SW480 (cell line): ENCODE measurements around the gene SPDYE4.
A peak's percentile ranks its signal among the peaks of the same experiment; 100 is the strongest.

ENCODE experiments used
- DNase-seq: peaks from one replicate; pipeline ENCODE4 v3.0.0-alpha.2; 2016; ENCODE audit warnings: low spot score

The SPDYE4 gene

DNA sequence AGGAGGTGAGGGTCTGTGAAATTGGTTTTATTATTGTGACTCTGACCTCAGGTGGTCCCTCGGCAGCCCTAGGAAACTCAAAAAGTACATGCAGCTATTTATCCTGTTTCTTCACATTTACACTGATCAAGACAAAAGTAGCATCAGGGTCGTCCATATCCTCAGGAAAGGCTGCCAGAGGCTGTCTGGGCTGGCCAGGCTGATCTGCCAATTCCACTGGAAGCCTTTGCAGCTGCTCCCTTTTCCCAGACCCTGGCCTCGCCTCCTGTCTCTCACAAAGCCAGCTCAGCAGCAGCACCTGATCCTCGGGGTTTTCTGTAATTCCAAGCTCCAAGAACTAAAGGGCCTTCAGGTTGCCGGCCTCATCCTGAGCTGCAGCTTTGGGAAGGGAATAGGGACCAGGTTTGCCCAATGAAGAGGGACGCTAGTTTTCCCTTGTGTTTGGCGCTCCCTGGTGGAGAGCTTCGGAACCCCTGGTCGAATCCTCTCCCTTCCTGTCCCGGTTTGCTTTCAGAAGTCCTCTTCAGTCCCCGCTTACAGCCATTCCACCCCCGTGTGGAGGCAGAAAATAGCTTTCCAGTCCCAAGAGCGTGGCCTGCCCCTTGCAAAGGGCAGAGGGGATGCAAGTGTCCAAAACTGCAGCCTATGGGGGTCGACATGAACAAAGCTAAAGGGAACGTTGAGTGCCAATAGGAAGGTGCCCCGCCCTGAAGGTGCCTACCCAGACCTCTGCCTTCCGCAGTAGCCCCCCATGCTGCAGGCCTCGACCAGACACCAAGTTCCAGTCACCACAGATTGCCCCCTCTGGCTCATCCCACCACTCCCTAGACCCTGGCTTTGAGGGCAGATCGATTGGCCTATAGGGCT lies 27.4 kb upstream of the SPDYE4 start:
- peak; percentile 66 for DNase-seq

DNA sequence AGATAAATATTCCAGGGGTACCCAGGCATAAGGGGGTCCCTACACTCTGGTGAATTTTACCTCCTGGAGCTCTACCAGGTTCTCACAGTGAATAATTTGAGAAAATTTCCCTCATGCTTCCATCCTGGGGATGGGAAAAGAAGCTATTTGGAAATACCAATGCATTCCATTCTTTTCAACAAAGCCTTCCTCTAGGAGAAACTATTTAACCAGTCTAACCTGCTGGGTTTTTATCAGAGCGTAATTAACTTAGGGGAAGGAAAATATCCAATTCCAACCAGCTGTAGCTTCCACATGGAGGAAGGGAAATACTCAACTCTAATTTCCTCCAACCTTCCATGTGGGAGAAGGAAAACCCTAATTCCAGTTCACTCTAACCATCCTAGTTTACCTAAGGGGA lies 23.8 kb upstream of the SPDYE4 start:
- no peak for DNase-seq

DNA sequence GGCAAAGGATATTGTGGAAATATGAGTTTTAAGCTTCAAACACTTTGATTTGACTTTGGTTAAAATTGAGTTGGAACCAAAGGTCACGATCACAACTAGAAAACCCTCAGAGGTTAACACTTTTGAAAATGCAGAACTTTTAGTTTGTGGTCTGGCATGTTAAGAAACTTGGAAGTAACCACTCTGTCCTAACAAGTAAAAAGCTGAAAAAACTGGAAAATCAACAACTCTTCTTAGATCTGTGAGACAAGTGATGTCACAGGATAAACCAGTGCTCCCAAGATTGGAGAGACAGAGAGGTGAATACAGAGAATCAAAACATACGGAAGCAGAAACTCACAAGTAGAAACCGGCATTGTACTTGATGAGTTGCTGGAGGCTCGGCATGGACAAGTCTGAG lies 23.4 kb upstream of the SPDYE4 start:
- DNase-seq = no peak

DNA sequence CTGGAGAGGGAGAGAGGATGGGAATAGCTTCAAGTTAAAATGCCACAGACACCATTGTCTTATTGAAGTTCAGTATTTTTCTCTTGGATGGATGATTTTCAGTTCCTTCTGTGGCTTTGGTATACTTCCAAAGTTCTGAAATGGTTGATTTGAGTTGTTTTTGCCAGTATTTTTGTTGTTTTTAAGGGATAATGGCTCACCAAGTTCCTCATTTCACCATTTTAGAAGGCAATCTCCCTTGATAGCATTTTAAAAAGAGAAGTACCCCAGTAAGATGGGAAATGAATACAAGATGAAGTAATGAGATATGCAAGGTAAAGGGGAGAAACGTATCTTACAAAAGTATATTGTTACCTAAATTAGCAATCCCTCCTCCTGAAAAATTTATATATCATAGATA lies 18.5 kb upstream of the SPDYE4 start:
- DNase-seq = no peak

DNA sequence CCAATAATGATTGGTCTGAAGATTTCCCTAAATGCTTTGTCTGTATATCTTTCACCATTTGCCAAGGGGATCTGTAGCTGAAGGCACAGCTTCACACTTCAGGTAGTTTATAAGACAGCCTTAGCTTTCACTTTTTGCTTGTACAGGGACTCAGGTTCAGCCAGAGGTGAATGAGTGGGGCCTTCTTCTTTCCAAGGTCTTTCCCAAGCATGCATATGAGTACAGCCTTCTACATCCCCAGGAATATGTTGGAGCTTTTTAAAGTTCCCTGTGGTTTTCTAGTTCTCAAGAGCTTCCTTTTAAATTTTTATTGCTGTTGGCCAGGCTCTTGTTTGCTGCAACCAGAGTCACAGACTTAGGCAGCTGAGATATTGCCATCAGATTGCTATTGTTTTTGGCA lies 17.9 kb upstream of the SPDYE4 start:
- no peak for DNase-seq

DNA sequence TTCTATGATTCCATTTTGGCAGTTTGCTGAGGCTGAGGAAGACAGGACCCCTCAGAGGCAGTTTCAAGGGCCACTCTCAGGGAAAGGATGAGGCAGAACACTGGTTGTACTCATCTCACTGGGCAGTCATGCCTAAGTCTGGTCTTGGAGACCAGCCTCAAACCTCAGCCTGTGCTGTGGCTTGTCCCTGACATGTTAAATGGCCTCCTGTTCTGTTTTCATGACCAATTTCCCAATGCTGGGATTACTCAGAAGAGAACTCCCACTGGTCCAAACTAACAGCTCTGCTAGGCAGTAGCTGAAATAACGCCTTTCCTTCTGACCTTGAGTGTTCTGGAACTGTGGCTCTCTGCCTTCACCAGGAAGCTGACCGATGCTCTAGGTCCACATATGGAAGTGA lies 8.4 kb upstream of the SPDYE4 start:
- DNase-seq = no peak

DNA sequence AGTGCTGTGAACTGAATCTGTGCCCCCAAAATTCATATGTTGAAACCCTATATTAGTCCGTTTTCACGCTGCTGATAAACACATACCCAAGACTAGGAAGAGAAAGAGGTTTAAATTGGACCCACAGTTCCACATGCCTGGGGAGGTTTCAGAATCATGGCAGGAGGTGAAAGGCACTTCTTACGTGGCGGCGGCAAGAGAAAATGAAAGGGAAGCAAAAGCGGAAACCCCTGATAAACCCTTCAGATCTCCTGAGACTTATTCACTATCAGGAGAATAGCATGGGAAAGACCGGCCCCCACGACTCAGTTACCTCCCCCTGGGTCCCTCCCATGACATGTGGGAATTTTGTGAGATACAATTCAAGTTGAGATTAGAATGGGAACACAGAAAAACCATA lies 3.7 kb upstream of the SPDYE4 start:
- DNase-seq = no peak

DNA sequence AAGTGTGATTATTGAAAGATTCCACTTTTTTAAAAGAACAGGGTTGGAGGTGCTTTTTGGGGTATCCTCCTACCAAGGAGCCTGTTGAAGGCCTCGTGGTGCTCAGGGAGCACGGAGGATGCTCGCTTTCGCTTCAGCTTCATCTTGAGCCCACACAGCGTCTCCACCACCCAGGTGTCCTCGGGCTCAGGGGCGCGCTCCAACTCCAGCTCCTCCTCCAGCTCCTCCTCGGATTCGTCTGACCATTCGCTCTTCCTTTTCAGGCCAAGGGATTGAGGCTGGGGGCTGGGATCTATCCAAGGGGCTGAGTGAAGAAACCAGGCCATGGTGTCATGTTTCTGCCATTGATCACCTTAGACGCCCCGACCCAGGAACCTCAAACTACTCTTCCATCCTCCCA lies 1.2 kb downstream of the SPDYE4 start:
- no peak for DNase-seq

DNA sequence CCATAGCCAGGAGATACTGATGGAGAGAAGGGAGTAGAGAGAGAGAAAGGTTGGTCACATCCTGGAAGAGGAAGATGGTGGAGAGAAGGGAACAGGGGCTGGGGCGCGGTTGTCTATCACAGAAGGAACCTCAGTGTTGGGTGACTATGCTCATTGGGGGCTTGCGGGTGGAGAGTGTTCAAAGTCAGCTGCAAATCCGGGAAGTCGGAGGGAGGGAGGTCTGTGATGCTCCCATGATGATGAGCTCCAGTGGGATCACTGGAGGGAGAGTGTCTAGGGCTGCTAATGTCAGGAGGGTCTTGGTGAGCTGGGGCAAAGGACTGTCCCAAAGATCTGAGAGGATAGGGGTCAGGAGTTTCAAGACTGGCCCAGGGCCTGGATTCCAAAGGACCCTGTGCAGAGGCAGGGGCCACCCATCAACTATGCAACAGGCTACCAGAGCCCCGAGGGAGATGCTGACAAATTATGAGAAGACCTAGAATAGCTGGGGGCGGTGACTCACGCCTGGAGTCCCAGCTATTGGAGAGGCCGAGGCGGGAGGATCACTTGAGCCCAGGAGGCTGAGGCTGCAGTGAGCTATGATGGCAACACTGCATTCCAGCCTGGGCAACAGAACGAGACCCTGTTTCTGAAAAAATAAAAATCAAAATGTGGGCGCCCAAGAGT lies 2.6 kb downstream of the SPDYE4 start:
- DNase-seq = no peak

DNA sequence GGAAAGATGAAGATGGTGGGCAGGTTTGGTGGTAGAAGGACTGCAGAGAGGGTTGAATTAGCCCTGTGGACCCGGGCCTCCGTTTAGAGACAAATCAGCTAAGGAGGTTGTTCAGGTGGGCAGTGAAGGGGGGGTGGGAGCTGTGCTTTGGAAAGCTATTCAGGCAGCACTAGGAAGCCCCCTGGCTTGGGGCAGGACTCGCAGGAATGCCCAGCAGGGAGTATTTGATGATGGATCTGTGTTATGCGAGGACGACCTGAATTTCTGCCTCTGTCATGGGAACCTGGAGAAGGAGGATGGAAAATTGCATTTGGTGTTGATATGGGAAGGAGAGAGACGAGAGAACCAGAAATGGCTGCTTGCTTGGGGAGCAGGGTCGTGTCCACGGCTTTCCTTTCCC lies 3.5 kb downstream of the SPDYE4 start:
- no peak for DNase-seq

DNA sequence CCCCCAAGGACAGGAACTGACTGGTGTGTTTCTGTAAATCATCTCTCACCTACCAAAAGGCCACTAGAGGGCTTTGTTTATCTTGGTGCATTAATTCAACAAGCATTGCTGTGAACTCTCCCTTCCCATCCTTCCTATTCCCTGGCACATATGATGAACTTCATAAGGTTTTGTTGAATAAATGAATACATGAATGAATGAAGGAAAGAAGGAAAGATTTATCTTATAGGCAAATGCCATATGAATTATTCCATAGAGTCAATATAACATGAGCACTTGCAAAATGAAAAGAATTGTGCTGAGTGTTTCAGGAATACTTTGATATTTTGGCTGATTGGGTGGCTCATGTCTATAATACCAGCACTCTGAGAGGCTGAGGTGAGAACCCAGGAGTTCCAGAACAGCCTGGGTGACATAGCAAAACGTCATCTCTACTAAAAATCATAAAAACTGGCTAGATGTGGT lies 4.3 kb downstream of the SPDYE4 start:
- peak; percentile 60 for DNase-seq

DNA sequence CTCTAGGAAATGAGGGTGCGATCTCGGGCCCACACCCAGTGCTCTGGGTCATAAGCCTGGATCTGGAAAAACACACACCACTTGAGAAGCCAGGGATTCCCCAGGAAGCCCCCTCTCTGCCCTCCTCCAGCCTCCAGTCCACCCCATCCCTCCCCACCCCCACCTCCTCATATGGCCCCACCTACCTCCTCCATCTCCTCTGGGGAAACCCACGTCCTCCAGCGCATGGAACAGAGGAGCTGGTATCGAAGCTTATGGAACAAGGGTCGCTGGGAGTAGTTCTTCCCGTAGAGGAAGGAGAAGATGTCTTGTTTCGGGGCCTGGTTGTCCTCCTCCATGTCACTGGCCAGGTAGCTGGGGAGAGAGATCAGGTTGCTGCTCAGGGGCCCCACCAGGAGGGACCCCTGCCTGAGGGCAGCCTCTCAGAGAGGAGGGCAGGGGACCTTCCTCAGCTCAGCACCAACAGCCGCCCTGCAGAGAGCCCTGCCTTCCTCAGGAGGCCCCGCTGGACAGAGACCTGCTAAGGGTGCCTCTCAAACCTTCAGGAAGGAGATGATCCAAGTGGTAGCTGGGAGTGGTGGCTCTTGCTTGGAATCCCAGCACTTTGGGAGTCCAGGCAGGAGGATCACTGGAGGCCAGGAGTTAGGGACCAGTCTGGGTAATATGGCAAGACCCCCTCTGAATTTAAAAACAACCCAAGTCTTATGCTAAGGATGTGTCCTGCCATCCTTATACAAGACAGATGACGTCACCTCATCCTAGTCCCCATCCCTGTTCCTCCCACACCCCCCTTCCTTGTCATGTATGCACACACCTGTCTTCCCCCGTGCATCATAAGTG lies 5.0 kb downstream of the SPDYE4 start:
- no peak for DNase-seq

DNA sequence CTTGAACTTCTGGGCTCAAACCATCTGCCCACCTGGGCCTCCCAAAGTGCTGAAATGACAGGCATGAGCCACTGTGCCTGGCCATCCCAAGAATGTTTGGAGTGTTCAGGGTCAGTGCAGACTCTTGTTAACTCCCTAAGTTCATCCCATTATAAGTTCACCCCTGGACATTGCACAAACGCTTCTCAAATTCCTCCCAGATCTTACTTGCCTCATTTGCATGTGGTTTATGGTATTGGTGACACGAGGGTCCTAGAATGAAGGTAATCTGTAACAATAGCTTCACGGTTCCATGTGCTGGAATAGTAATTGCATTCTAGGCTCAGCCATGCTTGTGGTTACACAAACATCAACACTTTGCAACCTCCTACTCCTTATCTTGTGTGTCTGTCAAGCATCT lies 8.7 kb downstream of the SPDYE4 start:
- no peak for DNase-seq

DNA sequence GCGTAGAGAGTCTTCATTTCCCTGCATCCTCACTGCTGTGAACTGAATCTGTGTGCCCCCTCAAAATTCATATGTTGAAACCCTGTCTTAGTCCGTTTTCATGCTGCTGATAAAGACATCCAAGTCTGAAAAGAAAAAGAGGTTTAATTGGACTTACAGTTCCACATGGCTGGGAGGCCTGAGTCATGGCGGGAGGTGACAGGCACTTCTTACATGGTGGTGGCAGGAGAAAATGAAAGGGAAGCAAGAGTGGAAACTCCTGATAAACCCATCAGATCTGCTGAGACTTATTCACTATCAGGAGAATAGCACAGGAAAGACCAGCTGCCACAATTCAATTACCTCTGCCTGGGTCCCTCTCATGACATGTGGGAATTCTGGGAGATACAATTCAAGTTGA lies 10.6 kb downstream of the SPDYE4 start:
- no peak for DNase-seq

DNA sequence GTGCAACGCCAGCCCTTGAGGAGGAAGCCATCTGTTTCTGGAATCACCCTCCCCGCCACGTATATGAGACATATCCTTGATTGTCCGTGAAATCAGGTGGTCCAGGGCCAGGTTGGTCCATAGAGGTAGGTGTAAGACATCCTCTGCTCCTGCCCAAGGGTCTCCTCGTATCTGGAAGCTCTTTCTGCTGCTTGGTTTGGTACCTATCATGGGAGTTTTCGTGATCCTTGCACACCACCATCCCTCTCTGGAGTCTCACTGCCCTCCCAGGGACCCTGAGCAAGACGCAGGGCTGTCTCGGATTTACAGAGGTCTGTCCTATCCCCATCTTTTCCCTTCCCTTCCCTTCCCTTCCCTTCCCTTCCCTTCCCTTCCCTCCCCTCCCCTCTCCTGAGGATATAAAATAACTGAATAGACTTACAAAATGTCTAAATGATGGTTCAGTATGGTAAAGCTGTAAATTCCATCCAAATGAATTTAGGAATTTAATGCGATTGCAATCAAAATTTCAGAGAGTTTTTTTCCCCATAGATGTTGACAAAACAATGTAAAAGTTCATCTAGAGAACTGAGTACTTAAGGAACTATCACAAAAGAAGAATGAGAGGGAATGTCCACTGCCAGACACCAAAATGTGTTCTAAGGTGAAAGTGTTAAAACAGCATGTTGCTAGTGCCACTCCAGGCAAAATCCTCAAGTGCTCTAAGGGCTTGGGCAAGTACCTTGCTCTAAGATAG lies 11.7 kb downstream of the SPDYE4 start:
- no peak for DNase-seq

DNA sequence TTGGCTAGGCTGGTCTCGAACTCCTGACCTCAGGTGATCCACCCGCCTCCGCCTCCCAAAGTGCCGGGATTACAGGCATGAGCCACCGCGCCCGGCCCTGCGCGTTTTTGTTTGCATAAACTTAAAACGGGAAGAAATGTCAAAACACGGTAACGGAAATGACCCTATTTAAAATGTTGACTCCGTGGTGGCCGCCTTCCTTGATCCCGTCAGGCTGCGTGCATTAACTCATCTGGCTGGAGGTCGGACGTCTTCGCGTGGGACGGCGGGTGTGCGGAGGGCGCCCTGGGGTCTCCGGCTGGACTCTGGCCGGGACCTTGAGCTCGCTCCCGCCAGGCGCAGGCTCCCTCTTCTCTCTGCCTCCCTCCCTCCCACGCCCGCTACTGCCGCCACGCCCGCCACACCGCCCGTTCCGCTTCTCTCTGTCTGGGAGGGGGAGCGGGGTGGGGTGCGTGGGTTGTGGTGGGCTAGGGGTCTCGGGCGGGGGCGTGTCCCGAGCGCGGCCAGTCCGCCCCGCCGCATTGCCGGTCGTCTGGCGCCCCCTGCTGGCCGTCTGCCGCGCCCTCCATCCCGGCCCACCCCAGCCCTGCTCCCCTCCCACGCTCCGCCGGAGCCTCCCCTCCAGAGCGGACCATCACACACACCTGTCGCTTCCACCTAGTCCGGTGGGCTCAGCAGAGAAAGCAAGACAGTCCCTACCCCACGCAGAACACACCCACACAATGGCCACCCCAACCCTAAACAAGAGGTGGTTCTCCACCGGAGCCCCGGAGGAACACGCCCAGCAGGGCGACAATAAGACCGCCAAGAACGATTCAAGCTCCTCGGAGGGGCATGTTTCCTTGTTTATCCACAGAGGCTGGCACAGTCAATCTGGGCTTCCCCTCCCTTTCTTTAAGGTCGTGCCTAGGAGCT lies 12.5 kb downstream of the SPDYE4 start:
- DNase-seq = peak; percentile 44

DNA sequence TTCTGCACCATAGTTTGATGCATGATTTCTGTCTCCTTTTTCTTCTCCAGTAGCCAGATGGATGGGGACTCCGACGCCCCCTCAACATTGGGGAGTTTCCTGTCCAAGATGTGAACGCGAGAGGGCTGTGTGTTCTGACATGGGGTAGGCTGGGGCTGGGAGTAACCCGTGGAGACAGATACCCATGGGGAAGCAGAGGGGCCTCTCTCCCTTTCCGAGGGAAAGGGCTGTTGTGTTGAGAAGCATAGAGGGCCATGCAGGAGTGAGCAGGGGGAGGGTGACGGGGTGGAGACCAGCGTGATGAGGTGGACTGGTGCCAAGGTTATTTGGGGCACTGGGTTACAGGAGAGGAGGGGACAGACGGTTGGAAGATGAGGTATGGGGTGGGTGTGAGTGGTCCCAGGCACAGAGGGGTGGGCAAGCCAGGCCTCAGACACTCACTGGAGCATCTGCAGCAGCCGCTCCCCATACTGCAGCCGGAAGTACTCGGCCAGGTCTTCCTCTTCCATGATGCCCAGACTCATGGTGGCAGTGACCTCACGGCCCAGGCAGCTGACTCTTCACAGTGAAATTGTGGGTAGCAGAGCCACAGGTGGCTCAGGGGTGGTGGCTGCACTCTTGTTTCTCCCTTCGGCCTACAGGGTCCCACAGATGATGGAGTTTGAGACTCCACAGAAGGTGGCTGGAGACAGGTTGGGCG lies 14.1 kb downstream of the SPDYE4 start:
- no peak for DNase-seq

DNA sequence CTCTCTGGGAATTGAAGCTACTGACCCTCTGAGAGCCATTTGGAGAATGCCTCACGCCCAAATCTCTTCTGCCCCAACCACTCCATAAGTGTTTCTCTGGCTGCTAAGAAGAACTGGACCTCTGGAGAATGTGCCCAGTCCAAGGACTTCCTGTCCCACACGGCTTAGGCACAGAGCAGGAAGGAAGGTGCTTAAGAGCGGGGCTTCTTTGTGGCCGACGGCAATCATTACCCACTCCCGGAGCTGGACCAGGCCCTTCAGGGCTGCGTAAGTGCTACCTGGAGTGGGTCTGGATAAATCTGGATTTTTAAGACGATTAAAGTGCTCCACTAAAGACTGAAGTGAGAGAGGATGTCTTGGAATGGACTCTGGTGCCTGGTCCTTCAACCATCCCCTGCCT lies 15.5 kb downstream of the SPDYE4 start:
- no peak for DNase-seq

DNA sequence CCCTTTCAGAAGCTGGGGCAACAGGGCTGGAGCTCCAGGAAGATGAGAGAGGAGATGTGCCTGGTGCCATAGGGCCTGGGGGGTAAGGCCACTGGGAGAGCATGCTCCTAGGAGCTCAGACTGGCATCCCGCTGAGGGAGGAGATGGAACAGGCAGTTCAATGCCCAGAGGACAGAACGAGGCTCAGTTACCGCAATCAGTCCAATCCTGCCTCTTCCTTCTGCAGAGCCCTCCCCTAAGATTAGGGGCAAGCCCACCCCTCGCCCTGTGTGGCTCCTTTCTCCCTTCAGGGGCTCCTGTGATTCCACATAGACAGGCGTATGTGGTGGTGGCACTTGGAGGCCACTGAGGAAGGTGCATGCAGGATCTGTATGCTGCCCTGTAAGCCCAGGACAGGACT lies 16.1 kb downstream of the SPDYE4 start:
- DNase-seq = no peak

DNA sequence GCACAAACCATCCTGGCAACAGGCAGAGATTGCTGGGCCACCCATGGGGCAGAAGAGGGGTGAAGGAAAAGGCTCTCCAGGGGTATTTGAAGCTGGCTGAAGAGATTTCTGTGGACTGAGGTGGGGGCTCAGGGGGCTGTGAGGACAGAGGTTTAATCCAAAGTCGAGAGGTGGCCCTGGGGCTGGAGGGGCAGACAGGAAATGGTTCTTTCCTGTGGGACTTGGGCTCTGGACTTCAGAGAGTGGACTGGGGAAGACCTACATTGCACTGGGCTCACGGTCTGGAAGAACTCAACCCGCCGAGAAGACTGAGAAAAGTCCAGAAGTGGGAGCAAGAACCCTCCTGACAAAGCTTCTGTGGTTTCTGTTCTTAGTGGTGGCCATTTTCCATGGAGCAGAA lies 16.6 kb downstream of the SPDYE4 start:
- DNase-seq = no peak
